T-helper 2 cell treated with Interferon-gamma antibody and Interleukin-4, amounts not matched to agents 5 μg/mL and 100 μg/mL, for 36 hours (primary cell): Measurements from ENCODE around the gene CYREN.

Source experiments
- DNase-seq: peaks from one replicate; pipeline ENCODE4 v3.0.0; 2021; ENCODE audit warnings: low spot score
- H3K27ac Mint-ChIP-seq: one replicate; pipeline ENCODE4 v1.8.0; 2021; ENCODE audit warnings: mild to moderate bottlenecking, mixed read lengths
- H3K27me3 Mint-ChIP-seq: one replicate; pipeline ENCODE4 v1.8.0; 2021; ENCODE audit warnings: low read depth, mixed read lengths
- H3K36me3 Mint-ChIP-seq: one replicate; pipeline ENCODE4 v1.8.0; 2021; ENCODE audit warnings: low read depth, mixed read lengths
- H3K4me1 Mint-ChIP-seq: one replicate; pipeline ENCODE4 v1.8.0; 2021; ENCODE audit warnings: low read depth, mixed read lengths
- H3K4me3 Mint-ChIP-seq: one replicate; pipeline ENCODE4 v1.8.0; 2022; ENCODE audit warnings: mild to moderate bottlenecking, moderate library complexity, mixed read lengths
- H3K9me3 Mint-ChIP-seq: one replicate; pipeline ENCODE4 v1.8.0; 2021; ENCODE audit warnings: mixed read lengths

Gene CYREN

GRCh38 chr7:135189961-135190360 lies 19.5 kb upstream of the CYREN start:
- no peak for DNase-seq
- H3K27ac Mint-ChIP-seq, result no peak overlapping the region
- no peaks in the 10 kb centered on the region for H3K4me1 Mint-ChIP-seq
- H3K27me3 Mint-ChIP-seq, result no peaks in the 10 kb centered on the region
- no peaks in the 10 kb centered on the region for H3K9me3 Mint-ChIP-seq
- H3K36me3 Mint-ChIP-seq, result peaks cover 42% of the 10 kb centered on the region
- H3K4me3 Mint-ChIP-seq, result no peak overlapping the region

- no peak overlapping the region for H3K27ac Mint-ChIP-seq
- DNase-seq, result no peak
- no peaks in the 10 kb centered on the region for H3K9me3 Mint-ChIP-seq
- H3K4me3 Mint-ChIP-seq, result no peak overlapping the region
- peaks cover 47% of the 10 kb centered on the region for H3K36me3 Mint-ChIP-seq
- H3K4me1 Mint-ChIP-seq, result no peaks in the 10 kb centered on the region
- no peaks in the 10 kb centered on the region for H3K27me3 Mint-ChIP-seq
Observed at GRCh38 chr7:135189221-135189662, 18.7 kb upstream of the CYREN start.

- Mint-ChIP-seq H3K27ac (no peak overlapping the region), H3K9me3 (no peaks in the 10 kb centered on the region), H3K27me3 (no peaks in the 10 kb centered on the region), H3K4me3 (no peak overlapping the region), H3K36me3 (peaks cover 50% of the 10 kb centered on the region), H3K4me1 (no peaks in the 10 kb centered on the region)
- DNase-seq, result no peak
Observed at GRCh38 chr7:135188298-135188984, 17.9 kb upstream of the CYREN start.

GRCh38 chr7:135186841-135187253 lies 16.3 kb upstream of the CYREN start:
- no peaks in the 10 kb centered on the region for H3K4me1 Mint-ChIP-seq
- H3K36me3 Mint-ChIP-seq, result peaks cover 51% of the 10 kb centered on the region
- H3K27ac Mint-ChIP-seq, result no peak overlapping the region

GRCh38 chr7:135186261-135186540 lies 15.7 kb upstream of the CYREN start:
- H3K9me3 Mint-ChIP-seq, result peaks cover 13% of the 10 kb centered on the region
- no peak for DNase-seq
- H3K27ac Mint-ChIP-seq, result no peak overlapping the region
- peaks cover 54% of the 10 kb centered on the region for H3K36me3 Mint-ChIP-seq
- H3K4me3 Mint-ChIP-seq, result no peak overlapping the region
- no peaks in the 10 kb centered on the region for H3K4me1 Mint-ChIP-seq
- H3K27me3 Mint-ChIP-seq, result no peaks in the 10 kb centered on the region

More at GRCh38 chr7:135186841-135187253, 16.3 kb upstream of the CYREN start:
- no peaks in the 10 kb centered on the region for H3K27me3 Mint-ChIP-seq
- DNase-seq, result no peak
- H3K4me3 Mint-ChIP-seq, result no peak overlapping the region
- peaks cover 7% of the 10 kb centered on the region for H3K9me3 Mint-ChIP-seq

GRCh38 chr7:135185471-135186260 lies 15.2 kb upstream of the CYREN start:
- Mint-ChIP-seq H3K9me3 (peaks cover 16% of the 10 kb centered on the region), H3K36me3 (peaks cover 54% of the 10 kb centered on the region), H3K4me3 (no peak overlapping the region), H3K4me1 (no peaks in the 10 kb centered on the region), H3K27me3 (no peaks in the 10 kb centered on the region), H3K27ac (no peak overlapping the region)
- no peak for DNase-seq

- no peak for DNase-seq
- Mint-ChIP-seq H3K4me1 (no peaks in the 10 kb centered on the region), H3K27ac (no peak overlapping the region), H3K27me3 (no peaks in the 10 kb centered on the region), H3K36me3 (peaks cover 55% of the 10 kb centered on the region), H3K9me3 (peaks cover 27% of the 10 kb centered on the region), H3K4me3 (no peak overlapping the region)
Observed at GRCh38 chr7:135184254-135184841, 13.8 kb upstream of the CYREN start.

GRCh38 chr7:135183478-135183877 lies 13.0 kb upstream of the CYREN start:
- Mint-ChIP-seq H3K4me1 (no peaks in the 10 kb centered on the region), H3K36me3 (peaks cover 59% of the 10 kb centered on the region), H3K4me3 (no peak overlapping the region), H3K27ac (no peak overlapping the region), H3K27me3 (no peaks in the 10 kb centered on the region), H3K9me3 (peaks cover 34% of the 10 kb centered on the region)
- no peak for DNase-seq

- Mint-ChIP-seq H3K9me3 (peaks cover 37% of the 10 kb centered on the region), H3K4me1 (no peaks in the 10 kb centered on the region), H3K27me3 (no peaks in the 10 kb centered on the region), H3K4me3 (no peak overlapping the region), H3K27ac (no peak overlapping the region), H3K36me3 (peaks cover 55% of the 10 kb centered on the region)
- no peak for DNase-seq
Observed at GRCh38 chr7:135181929-135182678, 11.6 kb upstream of the CYREN start.

GRCh38 chr7:135181261-135181928 lies 10.9 kb upstream of the CYREN start:
- Mint-ChIP-seq H3K27me3 (no peaks in the 10 kb centered on the region), H3K36me3 (peaks cover 54% of the 10 kb centered on the region), H3K27ac (no peak overlapping the region), H3K4me3 (no peak overlapping the region), H3K4me1 (no peaks in the 10 kb centered on the region), H3K9me3 (peaks cover 37% of the 10 kb centered on the region)
- DNase-seq, result no peak

- H3K36me3 Mint-ChIP-seq, result peaks cover 45% of the 10 kb centered on the region
- H3K27me3 Mint-ChIP-seq, result no peaks in the 10 kb centered on the region
- no peak overlapping the region for H3K27ac Mint-ChIP-seq
- peaks cover 37% of the 10 kb centered on the region for H3K9me3 Mint-ChIP-seq
- no peak overlapping the region for H3K4me3 Mint-ChIP-seq
- no peak for DNase-seq
- H3K4me1 Mint-ChIP-seq, result no peaks in the 10 kb centered on the region
Observed at GRCh38 chr7:135180122-135180521, 9.6 kb upstream of the CYREN start.

GRCh38 chr7:135179321-135179925 lies 8.9 kb upstream of the CYREN start:
- no peaks in the 10 kb centered on the region for H3K27me3 Mint-ChIP-seq
- H3K4me3 Mint-ChIP-seq, result no peak overlapping the region
- no peaks in the 10 kb centered on the region for H3K4me1 Mint-ChIP-seq
- H3K9me3 Mint-ChIP-seq, result peaks cover 37% of the 10 kb centered on the region
- DNase-seq, result no peak
- no peak overlapping the region for H3K27ac Mint-ChIP-seq
- peaks cover 42% of the 10 kb centered on the region for H3K36me3 Mint-ChIP-seq

- no peaks in the 10 kb centered on the region for H3K4me1 Mint-ChIP-seq
- no peak overlapping the region for H3K27ac Mint-ChIP-seq
- H3K4me3 Mint-ChIP-seq, result no peak overlapping the region
- peaks cover 31% of the 10 kb centered on the region for H3K36me3 Mint-ChIP-seq
- no peaks in the 10 kb centered on the region for H3K27me3 Mint-ChIP-seq
- no peak for DNase-seq
- peaks cover 37% of the 10 kb centered on the region for H3K9me3 Mint-ChIP-seq
Observed at GRCh38 chr7:135178364-135178763, 7.9 kb upstream of the CYREN start.
